ENCODE measurements around the gene PNLIPRP1.

The PNLIPRP1 gene

DNA sequence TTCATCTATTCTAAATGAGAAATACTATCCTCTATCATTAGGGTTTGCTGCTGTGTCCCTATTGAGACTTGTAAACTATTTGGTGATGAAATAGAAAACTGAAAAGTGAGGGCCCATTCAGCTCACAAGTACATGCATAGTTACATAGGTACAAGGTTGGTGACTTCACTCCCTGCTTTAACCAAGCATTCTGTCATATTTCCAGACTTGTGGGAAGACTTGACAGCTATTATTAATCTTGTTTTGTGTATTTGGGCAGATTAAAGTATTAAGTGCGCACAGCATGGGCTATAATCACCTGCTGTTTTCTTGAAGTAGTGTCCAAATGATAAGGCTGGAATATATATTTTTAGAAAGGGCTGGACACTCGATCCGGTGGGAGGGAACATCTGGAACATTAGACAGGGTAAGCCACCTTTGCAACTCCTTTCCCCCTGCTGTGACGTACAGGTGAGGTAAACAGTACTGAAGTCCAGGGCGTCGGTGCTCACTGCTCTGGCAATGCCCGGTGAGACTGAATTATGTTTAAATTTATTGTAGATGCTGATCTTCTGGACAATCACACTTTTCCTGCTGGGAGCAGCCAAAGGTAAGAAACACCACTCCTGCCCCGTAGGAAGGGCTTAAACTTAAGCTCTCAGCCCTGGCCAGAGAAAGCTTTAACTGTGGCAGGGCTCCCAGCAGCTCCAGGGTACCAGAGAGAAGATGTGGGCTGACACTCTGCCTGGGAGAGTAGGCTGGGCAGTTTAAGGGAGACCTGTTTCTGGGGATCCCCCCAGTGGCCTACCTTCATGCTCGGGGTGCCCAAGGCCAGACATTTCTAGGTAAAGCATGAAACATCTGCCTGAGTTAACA lies at the start of gene PNLIPRP1:
Gene PNLIPRP1, plus strand, starts transcription at position 370 of the 855 bp plus-strand sequence. Its CDS starts 171 bp downstream, at position 541.
- no peak within 1 kb of the TSS for H3K27ac ChIP-seq
- DNase-seq (ENCODE audit: low read depth, low spot score) = no peak

DNA sequence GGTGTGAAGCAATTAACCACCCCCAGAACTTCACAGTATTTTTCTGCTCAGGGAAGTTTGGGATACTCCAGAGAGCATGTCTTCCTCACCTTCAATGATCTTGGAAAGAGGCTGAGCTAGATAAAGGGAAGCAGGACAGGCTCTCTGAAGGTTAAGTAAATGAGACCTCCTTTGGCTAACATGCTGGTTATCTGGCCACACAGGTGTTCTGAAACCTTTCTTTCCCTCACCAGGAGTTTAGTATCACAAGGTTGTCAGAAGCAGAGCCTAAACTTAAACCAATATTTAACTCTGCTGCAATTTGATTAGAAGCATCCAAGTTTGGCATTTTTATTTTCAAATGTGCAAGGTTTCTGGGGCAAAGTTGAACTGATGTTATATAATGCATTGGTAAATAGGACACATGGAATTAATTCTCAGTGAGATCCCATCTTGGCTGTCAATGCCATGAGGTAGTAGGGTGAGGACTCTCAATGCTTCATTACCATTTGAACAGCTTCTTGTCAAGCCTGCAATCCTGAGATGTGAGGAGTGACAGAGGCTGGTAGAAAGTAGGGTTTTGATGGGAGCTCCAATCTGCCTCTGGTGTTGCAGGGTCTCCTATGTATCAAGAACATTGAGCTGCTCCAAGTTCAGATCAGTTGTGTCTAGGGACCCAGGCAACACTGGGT lies 48.6 kb upstream of the PNLIPRP1 start:
- DNase-seq (ENCODE audit: low read depth, low spot score) = no peak
- no peak overlapping the region for H3K27ac ChIP-seq

- DNase-seq (ENCODE audit: low read depth, low spot score) = no peak
- H3K27ac ChIP-seq = no peak overlapping the region
Observed at GRCh38 chr10:116545122-116545521, 45.6 kb upstream of the PNLIPRP1 start.

DNA sequence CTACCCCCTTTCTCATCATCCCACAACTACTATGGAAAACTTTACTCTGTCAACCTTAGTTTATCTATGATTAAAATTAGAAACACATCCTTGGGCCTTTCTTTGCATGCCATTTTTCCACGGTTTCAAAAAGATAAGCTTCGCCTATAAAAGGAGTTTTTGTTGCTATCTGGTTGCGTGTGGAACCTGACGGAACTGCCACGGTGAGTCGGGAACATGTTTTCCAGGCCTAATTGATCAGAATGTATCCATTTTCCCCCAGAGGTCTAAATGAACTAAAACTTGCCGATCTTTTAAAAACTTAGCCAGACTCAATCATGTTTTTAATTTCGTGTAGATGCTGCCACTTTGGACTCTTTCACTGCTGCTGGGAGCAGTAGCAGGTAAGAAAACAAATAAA lies 45.0 kb upstream of the PNLIPRP1 start, which contains the start of gene PNLIP:
Gene PNLIP, plus strand, starts transcription at position 176 of the 400 bp plus-strand sequence. Its CDS starts 162 bp downstream, at position 338.
- no peak within 1 kb of the TSS for H3K27ac ChIP-seq
- no peak for DNase-seq (ENCODE audit: low read depth, low spot score)

- DNase-seq (ENCODE audit: low read depth, low spot score) = no peak
- H3K27ac ChIP-seq = no peak overlapping the region
Observed at GRCh38 chr10:116548301-116548700, 42.5 kb upstream of the PNLIPRP1 start.

GRCh38 chr10:116553378-116553980 lies 37.3 kb upstream of the PNLIPRP1 start:
- DNase-seq (ENCODE audit: low read depth, low spot score) = no peak

DNA sequence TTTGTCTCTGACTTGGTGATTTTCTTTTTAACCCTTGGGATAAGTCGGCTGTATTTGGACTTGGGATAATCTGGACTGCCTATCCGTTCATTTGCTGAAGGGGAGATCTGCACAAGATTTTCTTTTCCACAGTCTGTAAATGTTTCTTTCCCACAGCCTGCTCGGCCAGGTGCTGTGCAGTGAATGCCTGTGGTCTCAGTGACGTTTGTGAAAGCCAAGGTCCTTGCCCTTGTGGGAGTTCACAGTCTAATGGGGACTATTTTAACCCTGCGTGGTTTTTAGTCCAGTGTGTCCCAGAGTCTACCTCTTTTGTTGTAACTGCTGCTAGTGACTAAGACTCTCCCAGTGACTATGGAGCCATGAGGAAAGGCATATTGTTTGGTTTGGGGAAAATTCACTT lies 36.1 kb upstream of the PNLIPRP1 start:
- H3K27ac ChIP-seq = no peak overlapping the region
- no peak for DNase-seq (ENCODE audit: low read depth, low spot score)

More at GRCh38 chr10:116553378-116553980, 37.3 kb upstream of the PNLIPRP1 start:
- no peak overlapping the region for H3K27ac ChIP-seq

GRCh38 chr10:116555880-116556279 lies 34.9 kb upstream of the PNLIPRP1 start:
- no peak for DNase-seq (ENCODE audit: low read depth, low spot score)
- no peak overlapping the region for H3K27ac ChIP-seq

- no peak for DNase-seq (ENCODE audit: low read depth, low spot score)
- H3K27ac ChIP-seq = no peak overlapping the region
Observed at GRCh38 chr10:116557305-116557880, 33.4 kb upstream of the PNLIPRP1 start.

- no peak for DNase-seq (ENCODE audit: low read depth, low spot score)
- no peak overlapping the region for H3K27ac ChIP-seq
Observed at GRCh38 chr10:116565534-116565933, 25.2 kb upstream of the PNLIPRP1 start.

DNA sequence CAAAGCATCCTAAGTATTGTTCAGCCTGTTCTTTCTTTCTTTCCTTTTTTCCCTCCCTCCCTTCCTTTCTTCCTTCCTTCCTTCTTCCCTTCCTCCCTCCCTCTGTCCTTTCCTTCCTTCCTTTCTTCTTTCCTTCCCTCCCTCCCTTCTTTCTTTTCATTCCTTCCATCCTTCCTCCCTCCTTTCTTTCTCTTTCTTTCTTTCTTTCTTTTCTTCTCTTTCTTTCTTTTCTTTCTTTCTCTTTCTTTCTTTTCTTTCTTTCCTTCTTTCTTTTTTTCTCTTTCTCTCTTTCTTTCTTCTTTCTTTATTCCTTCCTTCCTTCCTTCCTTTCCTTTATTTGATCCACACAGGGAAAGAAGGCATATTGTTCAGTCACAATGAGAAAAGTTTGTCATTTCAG lies 23.8 kb upstream of the PNLIPRP1 start:
- DNase-seq (ENCODE audit: low read depth, low spot score) = no peak
- no peak overlapping the region for H3K27ac ChIP-seq

DNA sequence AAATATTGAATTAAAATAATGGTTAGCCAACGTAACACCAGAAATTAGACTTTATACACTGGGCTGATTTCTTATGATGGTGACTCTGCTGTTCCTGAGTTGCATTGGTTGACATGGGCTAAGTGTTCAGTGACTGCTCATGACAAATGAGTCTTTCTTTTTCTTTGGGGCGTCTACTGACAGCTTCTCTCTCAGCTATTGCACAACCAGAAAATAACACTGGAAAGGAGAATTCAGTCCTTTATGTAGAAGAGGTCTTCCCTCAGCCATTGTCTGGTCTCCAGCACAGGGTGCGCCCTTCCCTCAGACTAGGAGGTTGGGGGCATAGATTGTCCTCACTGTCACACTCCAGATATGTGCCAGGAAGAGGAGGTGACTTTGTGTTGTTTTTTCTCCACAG lies 23.4 kb upstream of the PNLIPRP1 start:
- no peak overlapping the region for H3K27ac ChIP-seq
- DNase-seq (ENCODE audit: low read depth, low spot score) = no peak

- no peak for DNase-seq (ENCODE audit: low read depth, low spot score)
- H3K27ac ChIP-seq = no peak overlapping the region
Observed at GRCh38 chr10:116574797-116575196, 16.0 kb upstream of the PNLIPRP1 start.

DNA sequence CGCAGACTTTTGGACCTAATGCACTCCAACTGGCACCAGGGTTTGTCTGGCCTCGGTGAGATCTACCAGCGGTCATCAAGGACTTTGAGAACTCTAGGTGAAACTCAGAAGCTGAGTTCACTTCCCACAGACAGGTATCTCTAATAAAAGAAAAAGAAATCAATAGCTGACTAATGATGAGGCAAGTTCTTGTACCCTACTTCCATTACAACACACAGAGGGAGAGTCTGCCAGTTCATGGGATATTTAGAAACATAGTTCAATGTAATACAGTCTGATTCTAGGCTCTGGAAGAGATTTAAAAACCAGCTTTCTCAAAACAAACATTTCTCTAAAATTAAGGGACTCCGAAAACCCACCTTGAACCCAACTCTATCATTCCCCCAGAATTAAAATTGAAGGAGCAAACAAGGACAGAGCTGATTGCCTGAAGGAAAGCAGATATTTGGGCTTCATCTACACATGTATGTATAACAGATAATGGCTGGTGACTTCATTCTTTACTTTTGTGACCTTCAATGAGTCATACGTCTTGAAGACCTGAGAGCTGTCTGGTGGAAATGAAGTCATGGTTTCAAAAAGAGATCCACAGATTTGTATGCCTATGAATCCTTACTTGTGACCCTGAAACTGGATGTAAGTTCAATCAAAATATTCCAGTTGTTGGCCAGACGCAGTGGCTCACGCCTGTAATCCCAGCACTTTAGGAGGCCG lies 2.7 kb upstream of the PNLIPRP1 start:
- DNase-seq (ENCODE audit: low read depth, low spot score) = no peak
- no peak overlapping the region for H3K27ac ChIP-seq

DNA sequence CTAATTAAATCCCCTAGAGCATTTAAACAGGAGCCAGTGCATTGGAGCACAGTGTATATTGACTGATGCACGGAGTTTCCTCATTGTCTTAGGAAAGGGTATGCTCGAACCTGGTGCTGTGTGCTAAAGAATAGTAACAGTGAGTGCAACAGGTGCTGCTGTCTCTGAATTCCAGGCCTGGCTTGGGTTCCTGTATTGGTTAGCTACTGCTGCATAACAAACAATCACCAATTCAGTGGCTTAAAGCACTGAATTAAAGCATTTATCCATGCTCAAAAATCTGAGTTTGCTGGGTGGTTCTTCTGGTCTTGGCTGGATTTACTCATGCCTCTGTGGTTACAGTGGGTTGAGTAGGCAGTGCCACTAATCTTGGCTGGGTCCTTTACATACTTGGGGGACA lies 1.8 kb upstream of the PNLIPRP1 start:
- no peak overlapping the region for H3K27ac ChIP-seq
- DNase-seq (ENCODE audit: low read depth, low spot score) = no peak

DNA sequence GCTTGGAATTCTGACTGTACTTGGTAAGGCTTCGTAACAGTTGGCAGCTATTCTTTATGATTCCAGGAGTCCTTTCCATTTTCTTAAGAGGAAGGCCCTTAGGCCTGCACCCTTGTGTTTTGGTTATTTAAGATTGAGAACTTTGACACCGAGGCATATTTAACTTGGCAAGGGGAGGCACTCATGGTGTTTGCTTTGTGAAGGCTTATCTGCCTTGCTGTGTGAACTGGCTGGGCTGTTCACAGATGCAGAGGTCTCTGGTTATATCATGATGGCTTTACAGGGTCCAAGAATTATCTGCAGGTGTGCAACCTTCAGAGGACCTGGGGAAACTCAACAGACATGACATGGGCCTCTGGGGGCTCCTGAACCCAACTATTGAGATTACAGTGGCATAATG lies 833 bp upstream of the PNLIPRP1 start:
- H3K27ac ChIP-seq = no peak overlapping the region

GRCh38 chr10:116593139-116593740 lies 2.5 kb downstream of the PNLIPRP1 start:
- no peak overlapping the region for H3K27ac ChIP-seq
- DNase-seq (ENCODE audit: low read depth, low spot score) = no peak

More for the DNA sequence above, 833 bp upstream of the PNLIPRP1 start:
- DNase-seq (ENCODE audit: low read depth, low spot score) = no peak

DNA sequence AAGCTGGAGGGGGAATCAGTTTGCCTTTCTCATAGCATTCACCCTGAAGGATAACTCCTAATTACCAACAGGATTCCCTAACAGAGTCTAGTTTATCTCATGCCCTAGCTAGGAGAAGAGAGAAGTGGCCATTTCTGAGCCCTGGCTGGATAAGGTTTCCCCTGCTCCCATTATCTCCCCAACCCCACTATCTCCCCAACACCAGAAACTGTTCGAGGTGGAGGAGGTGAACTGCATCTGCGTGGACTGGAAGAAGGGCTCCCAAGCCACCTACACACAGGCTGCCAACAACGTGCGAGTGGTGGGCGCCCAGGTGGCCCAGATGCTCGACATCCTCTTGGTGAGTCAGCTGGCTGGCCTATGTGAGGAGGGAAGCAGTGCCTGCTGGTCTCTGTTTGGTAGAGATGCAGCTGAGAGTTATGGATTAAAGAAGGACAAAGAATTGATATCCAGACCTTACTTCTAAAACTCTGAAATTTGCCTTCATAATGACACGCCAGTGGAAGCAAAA lies 3.8 kb downstream of the PNLIPRP1 start:
- no peak for DNase-seq (ENCODE audit: low read depth, low spot score)
- no peak overlapping the region for H3K27ac ChIP-seq

DNA sequence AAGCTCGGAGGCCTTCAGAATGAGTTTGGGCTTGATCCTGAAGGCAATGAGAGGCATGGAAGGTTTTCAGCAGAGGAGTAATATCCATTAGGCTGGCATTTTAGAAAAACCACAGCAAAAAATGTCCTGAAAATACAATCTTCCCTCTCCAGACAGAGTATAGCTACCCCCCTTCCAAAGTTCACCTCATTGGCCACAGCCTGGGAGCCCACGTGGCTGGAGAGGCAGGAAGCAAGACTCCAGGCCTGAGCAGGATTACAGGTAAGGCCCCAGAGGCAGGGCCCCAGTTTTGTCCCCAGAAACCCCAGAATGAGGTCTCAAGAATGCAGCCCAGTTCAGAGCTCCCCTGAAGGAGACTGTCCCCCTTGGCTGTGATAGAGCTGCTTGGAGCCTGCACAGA lies 5.3 kb downstream of the PNLIPRP1 start:
- no peak overlapping the region for H3K27ac ChIP-seq
- no peak for DNase-seq (ENCODE audit: low read depth, low spot score)

Measured in epithelial cell of prostate (primary cell).